Stimulated activated CD4-positive, alpha-beta T cell treated with anti-CD3 and anti-CD28 coated beads, Interleukin-4, amount 100 ng/mL, for 48 hours (primary cell): ENCODE results near the gene PROCA1.

Experiments
- DNase-seq, 2 donors: peaks; one replicate each; pipeline ENCODE4 v3.0.0-alpha.2; 2020; ENCODE audit warnings: low read depth in 2 of 2

Gene PROCA1, protein sequence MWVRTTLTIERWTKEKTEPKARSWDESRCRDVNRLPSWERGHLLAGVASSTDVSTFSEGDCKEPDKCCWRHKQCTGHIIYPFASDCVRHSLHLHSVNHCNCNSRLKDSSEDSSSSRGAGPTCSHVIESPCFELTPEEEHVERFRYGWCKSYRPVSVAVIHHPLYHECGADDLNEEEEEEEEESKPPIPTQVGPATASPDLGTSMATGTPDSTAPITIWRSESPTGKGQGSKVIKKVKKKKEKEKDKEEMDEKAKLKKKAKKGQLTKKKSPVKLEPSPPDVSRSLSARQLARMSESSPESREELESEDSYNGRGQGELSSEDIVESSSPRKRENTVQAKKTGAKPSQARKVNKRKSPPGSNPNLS

DNA sequence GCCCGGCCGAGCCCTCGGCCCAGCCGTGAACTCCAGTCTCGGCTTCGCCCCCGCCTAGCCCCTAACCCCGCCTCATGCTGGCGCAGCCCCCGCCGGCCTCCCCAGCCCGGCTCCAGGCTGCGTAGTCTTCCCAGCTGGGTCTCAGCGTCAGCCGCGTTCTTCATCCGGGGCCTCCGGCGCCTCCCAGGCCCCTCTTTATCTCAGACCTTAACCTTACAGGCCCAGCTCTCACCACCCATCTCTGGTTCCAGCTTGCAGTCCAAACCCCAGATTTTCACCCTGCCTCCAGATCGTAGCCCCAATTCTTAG, at the start of gene PROCA1:
Gene PROCA1, minus strand, starts transcription at position 166 of the 309 bp plus-strand sequence. CDS start 228 bp downstream, outside the sequence.
- DNase-seq: no peak

DNA sequence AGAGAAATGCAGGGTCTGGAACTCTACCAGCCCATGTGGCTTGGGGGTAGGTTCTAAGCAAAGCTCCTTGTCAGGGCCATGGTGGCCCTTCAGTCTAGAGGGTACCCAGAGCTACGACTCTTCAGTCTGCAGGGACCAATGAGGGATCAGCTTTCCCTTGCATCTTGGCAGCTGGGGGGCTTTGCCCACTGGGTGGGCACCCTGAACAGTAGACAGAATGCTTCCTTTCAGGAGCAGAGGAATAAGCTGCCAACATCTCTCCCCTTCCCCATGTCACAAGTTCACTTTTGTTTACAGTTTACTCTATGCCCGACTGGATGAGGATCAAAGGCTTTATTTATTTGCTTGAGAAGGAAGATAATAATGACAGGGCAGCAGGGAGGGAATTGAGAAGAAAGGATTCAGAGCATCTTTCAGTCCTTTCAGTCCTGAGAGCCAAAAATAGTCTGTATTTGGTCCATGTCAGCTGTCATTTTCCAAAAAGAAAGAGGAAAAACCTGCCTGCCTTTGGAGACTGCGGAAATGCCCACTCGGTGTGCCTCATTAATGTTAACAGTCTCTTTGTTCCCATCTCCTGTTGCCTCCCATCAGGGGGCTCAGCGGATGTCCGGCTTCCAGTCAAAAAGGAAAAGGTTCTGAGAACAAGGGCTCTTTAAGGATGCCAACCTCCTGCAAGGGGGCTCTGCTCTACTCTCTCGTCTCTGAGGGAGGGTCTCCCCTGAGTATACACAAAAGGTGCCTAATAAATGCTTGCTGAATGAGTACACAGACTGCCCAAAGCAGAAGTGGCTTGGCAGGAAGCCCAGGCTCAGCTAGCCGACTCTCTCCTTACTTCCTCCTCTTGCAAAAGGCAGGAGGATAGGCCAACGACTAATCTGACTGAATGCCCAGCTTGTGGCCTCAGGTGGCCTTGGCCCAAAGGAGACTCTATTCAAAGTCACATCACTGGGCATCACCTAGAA, 49.2 kb upstream of the PROCA1 start:
- no peak for DNase-seq

DNA sequence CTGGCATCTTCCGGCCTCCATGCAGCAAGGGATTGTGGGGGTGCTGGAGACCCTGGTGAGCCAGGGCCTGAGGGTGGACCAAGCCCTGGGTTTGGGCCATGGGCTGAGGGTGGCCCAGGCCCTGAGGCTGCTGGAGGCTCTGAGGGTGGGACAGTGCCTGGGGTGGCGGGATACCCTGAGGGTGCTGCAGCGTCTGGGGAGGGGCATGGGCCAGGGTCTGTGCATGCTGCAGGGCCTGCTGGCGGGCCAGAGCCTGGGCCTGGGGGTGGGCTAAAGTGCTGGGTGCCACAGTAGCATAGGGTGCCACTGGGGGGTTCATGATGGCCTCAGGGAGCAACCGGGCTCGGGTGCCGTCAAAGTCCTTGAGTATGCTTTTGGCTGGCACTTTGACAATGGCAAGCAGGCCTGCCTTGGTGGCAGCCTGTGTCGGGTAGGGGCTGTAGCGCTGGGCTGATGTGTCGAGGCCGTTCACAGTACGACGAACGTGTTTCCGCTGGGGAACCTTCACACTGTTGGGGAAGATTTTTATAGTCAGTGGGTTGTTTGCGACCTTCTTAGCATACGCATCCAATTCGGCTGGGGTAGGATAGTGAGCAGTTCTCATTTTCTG, 47.7 kb upstream of the PROCA1 start:
- DNase-seq: no peak

DNA sequence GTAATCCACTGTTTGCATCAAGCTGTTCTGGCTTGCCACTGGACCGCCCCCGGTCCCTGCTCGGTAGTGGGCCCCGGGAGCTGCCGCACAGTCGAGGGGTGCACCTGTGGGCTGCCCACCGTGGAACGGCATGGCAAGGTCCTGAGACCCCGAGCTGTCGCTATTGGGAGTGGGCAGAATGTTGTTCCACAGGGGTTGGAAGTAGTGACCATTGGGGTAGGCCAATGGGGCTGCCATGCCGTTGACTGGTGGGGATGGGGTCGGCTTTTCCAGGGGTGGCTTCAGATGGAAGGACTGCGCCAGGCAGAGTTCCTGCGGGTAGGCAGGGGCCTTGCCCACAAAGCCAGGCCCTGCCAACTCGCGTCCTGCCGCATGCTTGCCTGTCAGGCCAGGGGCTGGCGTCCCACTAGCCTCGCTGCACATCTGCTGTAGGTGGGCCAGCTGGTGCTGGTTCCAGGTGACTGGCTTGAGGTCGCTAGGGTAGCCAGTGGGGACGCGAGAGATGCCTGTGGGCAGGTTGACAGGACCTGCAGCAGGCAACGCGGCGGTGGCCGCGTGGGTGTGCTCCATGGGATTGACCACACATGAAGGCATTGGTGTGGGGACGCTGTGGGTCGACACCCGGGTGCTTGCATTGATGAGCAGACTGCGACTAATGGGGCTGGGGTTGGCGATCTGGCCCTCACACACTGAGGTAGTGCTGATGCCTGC, 46.9 kb upstream of the PROCA1 start:
- DNase-seq: no peak

DNA sequence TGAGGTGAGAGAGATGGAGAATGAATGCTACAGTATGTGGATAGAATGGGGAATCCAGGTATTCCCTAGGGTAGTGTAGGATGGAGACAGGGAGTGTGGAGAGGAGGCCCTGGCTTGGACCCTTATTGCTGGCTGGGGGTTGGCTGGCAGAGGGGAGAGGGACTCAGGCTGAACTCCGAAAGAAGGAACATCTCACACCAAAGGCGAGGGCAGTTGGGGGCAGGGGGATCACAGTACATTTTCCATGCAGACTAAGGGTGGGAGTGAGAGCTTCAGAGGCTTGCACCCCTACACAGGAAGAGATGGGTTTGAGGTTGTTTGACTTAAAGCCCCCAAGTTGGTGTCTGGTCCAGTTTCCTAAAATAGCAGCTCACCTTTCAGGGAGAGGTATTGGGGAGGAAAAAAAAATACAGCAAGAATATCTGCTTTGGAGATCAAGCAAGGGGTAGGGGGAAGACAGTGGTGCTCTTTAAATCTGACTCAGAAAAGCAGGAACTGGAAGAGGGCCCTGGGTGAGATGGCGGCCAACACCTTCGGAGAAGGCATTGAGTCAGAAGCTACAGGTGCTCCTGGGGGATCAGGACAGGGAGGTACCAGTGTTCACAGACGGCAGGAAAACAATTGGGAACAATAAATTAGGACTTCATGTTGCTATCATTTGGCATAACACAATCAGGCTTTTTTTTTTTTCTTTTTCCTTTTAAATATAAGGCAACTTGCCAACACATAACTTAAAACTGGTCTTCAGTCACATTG, 44.5 kb upstream of the PROCA1 start:
- no peak for DNase-seq

DNA sequence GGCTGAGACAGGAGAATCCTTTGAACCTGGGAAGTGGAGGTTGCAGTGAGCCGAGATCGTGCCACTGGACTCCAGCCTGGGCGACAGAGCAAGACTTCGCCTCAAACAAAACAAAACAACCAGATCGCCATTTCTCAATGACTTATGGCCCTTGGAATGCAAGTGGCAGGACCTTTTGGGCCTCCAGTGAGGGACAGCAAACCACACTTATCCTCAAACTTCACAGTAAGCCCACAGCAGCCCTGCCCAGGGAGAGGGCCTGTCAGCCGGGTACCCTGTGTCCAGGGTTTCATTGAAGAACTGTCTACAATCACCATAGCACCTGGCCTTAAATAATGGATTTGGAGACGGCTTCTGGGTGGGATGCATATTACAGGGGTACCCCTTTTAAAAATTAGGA, 43.8 kb upstream of the PROCA1 start:
- no peak for DNase-seq

DNA sequence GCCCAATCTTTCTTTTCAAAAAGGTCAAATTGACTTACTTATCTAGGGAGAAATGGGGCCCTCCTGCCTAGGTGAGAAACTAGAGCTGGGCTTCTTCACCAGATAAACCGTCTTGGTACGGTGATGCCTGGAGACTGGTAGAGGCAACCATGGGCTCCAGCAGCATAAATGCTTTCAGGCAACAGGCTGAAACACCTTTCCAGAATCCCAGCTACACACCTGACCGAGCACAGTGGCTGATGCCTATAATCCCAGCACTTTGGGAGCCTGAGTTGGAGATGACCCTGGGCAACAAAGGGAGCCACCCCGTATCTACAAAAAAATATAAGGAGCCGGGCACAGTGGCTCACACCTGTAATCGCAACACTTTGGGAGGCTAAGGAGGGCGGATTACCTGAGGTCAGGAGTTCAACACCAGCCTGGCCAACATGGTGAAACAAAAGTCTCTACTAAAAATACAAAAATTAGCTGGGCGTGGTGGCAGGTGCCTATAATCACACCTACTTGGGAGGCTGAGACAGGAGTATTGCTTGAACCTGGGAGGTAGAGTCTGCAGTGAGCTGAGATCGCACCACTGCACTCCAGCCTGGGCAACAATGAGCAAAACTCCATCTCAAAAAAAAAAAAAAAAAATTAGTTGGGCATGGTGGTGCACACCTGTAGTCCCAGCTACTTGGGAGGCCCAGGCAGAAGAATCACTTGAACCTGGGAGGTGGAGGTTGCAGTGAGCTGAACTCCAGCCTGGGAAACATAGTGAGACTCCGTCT, 40.1 kb upstream of the PROCA1 start:
- DNase-seq: no peak

DNA sequence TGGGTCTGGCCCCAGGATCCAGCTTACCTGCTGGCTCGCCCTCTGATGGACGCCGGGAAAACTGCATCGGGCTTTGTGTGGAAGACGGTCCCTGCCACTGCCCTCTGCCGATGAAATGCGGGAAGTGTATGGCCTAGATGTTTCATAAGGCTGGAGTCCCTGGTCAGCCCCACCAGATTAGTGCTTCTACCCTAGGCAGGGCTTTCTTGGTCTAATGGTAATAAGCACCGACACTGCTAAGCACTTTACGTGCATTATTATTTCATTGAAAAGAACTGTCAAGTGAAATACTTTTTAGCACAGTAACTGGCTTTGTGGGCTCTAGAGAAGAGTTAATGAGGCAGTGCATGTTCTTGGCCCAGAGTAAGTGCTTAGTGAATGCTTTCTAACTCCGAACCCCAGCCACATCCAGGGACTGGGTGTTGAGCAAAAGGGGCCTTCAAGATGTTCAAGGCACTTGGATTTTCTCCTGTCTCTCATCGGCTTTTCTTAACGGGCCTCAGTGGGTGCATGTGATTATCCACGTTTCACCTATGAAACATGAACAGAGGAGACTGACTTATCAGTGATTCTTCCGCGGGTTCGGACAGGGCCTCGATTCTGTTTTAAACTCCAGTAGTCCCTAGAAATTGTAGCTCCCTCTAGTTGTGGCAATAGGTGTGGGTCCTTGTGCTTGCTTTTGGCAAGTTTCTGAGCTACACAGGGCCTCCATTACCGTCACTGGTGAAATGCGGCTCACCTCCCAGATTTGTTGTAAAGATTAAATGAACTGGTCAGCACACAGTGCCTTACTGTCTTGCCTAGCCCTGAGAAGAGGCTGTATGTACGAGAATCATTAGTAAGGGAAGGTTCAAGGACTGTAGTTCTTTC, 38.7 kb upstream of the PROCA1 start:
- DNase-seq: peak; percentile 88 to 89

DNA sequence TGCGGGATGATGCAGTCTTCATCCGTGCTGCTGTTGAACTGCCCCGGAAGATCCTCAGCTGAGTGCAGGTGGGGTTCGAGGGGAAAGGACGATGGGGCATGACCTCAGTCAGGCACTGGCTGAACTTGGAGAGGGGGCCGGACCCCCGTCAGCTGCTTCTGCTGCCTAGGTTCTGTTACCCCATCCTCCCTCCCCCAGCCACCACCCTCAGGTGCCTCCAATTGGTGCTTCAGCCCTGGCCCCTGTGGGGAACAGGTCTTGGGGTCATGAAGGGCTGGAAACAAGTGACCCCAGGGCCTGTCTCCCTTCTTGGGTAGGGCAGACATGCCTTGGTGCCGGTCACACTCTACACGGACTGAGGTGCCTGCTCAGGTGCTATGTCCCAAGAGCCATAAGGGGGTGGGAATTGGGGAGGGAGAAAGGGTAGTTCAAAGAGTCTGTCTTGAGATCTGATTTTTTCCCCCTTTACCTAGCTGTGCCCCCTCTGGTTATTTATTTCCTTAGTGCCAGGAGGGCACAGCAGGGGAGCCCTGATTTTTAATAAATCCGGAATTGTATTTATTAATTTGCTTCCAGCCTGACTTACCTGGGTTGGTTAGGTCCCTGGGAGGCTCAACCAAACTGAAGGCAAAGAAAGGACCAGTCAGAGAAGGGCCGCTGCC, 38.0 kb upstream of the PROCA1 start:
- DNase-seq: no peak

DNA sequence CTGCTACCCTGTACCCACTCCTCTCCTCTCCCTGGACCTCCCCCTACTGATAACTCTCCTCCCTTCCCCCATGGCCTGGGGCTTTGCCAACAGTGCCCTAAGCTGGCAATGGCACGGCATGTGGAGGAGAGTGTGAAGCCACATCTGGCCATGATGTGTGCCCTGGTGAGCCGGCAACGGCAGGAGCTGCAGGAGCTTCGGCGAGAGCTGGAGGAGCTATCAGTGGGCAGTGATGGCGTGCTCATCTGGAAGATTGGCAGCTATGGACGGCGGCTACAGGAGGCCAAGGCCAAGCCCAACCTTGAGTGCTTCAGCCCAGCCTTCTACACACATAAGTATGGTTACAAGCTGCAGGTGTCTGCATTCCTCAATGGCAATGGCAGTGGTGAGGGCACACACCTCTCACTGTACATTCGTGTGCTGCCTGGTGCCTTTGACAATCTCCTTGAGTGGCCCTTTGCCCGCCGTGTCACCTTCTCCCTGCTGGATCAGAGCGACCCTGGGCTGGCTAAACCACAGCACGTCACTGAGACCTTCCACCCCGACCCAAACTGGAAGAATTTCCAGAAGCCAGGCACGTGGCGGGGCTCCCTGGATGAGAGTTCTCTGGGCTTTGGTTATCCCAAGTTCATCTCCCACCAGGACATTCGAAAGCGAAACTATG, 37.3 kb upstream of the PROCA1 start:
- DNase-seq: no peak

DNA sequence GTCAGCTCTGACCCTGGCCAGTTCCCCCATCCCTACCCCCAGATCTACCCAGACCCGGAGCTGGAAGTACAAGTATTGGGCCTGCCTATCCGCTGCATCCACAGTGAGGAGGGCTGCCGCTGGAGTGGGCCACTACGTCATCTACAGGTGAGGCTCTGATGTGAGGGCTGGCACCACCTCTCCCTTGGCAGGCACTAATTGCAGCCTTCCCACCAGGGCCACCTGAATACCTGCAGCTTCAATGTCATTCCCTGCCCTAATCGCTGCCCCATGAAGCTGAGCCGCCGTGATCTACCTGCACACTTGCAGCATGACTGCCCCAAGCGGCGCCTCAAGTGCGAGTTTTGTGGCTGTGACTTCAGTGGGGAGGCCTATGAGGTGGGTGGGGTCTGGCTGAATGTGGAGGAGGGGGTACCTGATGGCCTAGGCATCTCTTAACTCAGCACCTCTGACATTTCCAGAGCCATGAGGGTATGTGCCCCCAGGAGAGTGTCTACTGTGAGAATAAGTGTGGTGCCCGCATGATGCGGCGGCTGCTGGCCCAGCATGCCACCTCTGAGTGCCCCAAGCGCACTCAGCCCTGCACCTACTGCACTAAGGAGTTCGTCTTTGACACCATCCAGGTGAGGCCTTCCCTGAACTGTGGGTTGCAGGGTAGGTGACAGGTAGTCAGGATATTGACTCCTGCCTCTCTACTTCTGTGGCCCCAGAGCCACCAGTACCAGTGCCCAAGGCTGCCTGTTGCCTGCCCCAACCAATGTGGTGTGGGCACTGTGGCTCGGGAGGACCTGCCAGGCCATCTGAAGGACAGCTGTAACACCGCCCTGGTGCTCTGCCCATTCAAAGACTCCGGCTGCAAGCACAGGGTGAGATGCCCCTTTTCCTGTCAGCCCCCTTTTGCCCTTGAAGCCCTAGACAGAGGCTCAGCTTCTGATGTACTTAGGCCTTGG, 36.4 kb upstream of the PROCA1 start:
- no peak for DNase-seq

DNA sequence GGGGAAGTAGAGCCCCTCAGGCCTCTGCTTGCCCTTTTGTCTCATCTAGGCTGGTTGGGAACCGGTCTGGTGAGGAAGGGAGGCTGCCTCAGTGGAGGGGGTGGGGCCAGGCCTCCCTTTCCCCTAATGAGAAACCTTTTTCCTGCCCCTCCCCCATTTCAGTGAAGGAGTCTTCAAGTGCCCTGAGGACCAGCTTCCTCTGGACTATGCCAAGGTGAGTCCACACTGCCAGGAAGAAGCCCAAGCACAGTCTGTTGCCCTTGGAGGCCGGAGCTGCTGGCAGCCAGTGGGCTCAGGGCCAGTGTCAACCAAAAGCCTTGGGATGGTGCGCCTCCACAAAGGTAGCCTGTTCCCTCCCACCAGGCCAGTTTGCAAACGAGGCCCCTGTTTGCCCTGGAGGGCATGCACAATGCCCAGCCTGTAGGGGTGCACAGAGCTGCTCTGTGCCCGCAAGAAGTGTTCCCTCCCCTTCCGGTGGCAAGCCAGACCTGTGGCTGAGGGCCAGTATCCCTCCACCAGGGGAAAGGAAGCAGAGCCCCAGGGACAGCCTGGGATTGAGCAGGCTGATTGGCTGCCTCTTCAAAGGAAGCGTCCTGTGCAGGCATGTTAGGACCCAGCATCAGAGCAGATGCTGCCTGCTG, 35.5 kb upstream of the PROCA1 start:
- no peak for DNase-seq

DNA sequence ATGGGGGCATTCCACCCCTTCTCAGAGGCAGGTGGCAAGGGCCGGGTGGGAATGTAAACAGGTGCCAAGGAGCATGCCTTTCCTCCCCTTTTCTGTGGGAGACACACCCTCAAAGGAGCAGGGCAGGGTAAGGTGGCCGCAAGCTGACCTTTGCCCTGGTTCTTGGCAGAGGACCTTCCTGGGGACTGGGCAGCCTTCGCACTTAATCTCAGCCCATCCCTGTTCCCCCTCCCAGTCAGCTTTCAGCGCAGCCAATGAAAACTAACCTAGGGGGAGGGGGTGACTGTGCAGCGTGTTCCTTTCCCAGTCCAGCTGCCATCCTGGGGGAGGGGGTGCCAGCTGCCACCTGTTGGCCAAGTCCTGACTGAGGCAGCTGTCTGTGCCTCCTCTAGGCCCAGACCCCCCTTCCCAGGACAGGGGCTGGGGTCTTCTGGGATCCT, 34.9 kb upstream of the PROCA1 start:
- DNase-seq: no peak

DNA sequence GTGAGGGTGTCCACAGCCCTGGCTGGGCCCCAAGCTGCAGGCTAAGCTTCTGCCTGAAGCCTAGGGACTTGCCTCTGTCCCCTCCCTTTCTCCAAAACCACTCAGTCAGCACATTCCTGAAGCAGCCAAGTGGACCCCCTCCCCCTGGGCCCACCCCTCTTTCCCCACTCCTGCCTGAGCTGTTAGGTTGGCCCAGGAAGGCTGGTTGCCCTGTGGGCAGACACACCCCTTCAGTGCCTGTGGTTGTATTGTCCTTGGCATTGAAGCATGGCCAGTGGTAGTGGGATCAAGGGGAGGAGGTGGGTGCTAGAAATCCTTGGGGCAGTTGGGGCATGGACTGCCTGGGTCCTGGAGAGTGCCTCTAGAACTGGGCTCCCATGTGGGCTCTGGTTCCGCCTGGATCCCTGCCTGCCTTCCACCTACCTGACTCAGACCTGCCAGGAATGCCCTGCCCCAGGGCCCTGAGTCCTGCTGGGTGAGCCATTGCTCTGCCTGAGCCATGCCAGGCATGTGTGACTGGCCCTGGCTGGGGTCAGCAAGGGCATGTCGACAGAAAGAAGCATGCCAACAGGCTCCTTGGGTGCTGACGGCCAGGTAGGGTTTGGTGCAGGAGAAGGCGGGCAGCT, 34.2 kb upstream of the PROCA1 start:
- DNase-seq: no peak

DNA sequence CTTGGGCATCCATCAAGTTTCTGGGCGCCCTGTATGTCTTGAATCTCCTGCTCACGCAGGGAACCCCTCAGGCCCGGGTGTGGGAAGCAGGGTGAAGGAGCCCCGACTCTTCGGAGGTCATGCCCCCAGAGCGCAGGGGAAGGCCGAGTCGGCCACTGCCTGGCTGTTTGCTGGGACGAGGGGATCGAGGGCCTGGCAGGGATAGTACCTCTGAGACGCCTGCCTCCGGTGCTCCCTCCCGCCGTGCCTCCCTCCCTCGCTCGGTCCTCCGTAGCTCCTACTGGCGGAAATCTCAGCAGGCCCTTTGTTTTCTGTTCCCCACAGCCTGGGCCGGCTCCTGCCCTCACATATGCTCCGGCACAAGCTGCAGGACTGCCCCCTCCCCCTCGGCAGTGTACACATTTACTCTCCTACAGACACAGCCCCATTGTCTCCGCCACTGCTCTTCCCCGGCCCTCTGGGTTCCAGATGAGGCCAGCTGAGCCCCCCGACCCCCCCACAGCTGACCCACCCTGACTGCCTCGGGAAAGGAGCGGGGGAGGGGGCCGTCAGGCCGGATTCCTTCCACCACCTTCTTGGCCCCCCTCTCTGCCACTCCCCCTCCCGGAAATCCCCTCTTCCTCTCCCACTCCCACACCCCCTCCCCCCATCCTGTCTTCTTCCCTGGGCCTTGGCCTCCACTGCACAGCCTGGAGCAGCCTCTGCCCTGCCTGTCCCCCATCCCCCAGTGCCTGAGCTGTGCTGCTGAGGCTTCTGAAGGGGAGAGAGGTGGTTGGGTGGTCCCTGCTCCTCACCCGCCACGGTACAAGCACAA, 33.5 kb upstream of the PROCA1 start:
- no peak for DNase-seq
